Measurements from ENCODE around the gene ORC2. TPM values are rescaled to one million over a fixed set of nuclear protein-coding genes. Genes with fewer than 3 reads are reported as not detected.
"Not testable (repeated sequence)": the region's sequence is repeated elsewhere in the genome, so short reads cannot be mapped to it uniquely, and the experiment has no call there.

ORC2 gene
- total RNA-seq, 1 donor from 2014 or later: 25.5 TPM

DNA sequence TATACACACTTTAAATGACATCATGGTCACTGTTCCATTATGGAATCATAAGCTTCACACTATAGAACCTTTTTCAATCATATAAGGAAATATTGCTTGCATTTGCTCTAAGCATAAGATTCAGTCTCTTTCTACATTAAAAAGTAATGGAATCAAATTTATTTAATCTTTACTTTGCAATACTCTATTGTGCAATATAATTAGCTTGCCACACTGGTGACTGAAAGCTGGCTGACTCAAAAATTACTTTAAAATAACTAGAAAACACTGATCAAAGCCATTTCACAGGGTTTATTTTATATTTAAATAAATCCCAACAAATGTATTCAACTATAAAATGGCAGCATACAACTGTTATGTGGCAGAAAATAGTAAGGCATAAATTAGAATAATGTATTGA lies 13.2 kb upstream of the ORC2 start:
- H3K9ac ChIP-seq (ENCODE audit: low read length): no peak overlapping the region
- no peak for FAIRE-seq
- no peaks in the 10 kb centered on the region for H4K20me1 ChIP-seq (ENCODE audit: insufficient read depth, low read length)
- peaks cover 14% of the 10 kb centered on the region for H3K36me3 ChIP-seq (ENCODE audit: insufficient read depth, low read length)
- no peaks in the 10 kb centered on the region for H3K9me3 ChIP-seq (ENCODE audit: insufficient read depth, low read depth, low read length)
- Mint-ChIP-seq H3K9me3 (ENCODE audit: unreplicated experiment) (no peaks in the 10 kb centered on the region), H3K4me3 (ENCODE audit: unreplicated experiment) (no peak overlapping the region), H3K4me1 (ENCODE audit: low read depth, unreplicated experiment) (peaks cover 4% of the 10 kb centered on the region), H3K27ac (ENCODE audit: unreplicated experiment) (no peak overlapping the region), H3K36me3 (ENCODE audit: low read depth, unreplicated experiment) (no peaks in the 10 kb centered on the region), H3K27me3 (ENCODE audit: low read depth, unreplicated experiment) (no peaks in the 10 kb centered on the region)
- no peak for DNase-seq (ENCODE audit: low read depth)
- H3K4me2 ChIP-seq (ENCODE audit: low read length): no peak overlapping the region
- H3K79me2 ChIP-seq (ENCODE audit: insufficient read depth, low read length): no peaks in the 10 kb centered on the region
- H3K27me3 ChIP-seq (ENCODE audit: insufficient read depth, low read length): no peaks in the 10 kb centered on the region
- TF ChIP-seq, protein P1, sequence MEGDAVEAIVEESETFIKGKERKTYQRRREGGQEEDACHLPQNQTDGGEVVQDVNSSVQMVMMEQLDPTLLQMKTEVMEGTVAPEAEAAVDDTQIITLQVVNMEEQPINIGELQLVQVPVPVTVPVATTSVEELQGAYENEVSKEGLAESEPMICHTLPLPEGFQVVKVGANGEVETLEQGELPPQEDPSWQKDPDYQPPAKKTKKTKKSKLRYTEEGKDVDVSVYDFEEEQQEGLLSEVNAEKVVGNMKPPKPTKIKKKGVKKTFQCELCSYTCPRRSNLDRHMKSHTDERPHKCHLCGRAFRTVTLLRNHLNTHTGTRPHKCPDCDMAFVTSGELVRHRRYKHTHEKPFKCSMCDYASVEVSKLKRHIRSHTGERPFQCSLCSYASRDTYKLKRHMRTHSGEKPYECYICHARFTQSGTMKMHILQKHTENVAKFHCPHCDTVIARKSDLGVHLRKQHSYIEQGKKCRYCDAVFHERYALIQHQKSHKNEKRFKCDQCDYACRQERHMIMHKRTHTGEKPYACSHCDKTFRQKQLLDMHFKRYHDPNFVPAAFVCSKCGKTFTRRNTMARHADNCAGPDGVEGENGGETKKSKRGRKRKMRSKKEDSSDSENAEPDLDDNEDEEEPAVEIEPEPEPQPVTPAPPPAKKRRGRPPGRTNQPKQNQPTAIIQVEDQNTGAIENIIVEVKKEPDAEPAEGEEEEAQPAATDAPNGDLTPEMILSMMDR (IDR thresholded peaks at IDR 0.05; ENCODE audit: insufficient read depth, low read depth, low read length): no peak
- TF ChIP-seq EZH2 (IDR thresholded peaks at IDR 0.05; ENCODE audit: insufficient read depth, low read length): no peak
- H2AFZ ChIP-seq (ENCODE audit: low read depth, low read length): no peak overlapping the region
- H3K4me3 ChIP-seq (ENCODE audit: insufficient read depth, low read depth, low read length): no peak overlapping the region
- no peak overlapping the region for H3K27ac ChIP-seq (ENCODE audit: low read depth, low read length)
- no peaks in the 10 kb centered on the region for H3K4me1 ChIP-seq (ENCODE audit: insufficient read depth, low read length)

DNA sequence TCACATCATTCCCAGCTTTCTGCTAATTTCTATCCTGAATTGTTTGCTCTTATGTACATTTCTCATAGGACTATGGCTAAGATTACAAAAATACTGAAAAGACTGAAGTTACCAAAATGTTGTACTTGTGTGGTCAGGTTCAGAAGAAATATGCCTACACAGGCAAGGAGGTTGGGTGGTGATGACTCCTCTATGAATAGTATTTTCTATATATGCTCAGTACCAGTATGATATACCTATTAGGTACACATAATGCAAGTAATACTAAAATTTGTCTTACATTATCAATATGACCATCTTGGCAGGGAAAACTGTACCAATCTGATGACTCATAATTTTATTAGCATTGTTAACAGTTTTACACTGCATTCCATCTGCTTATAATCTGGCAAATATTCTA lies 12.2 kb upstream of the ORC2 start:
- no peaks in the 10 kb centered on the region for H3K79me2 ChIP-seq (ENCODE audit: insufficient read depth, low read length)
- H4K20me1 ChIP-seq (ENCODE audit: insufficient read depth, low read length): no peaks in the 10 kb centered on the region
- no peak for TF ChIP-seq EZH2 (IDR thresholded peaks at IDR 0.05; ENCODE audit: insufficient read depth, low read length)
- Mint-ChIP-seq H3K4me3 (ENCODE audit: unreplicated experiment) (no peak overlapping the region), H3K27ac (ENCODE audit: unreplicated experiment) (no peak overlapping the region), H3K36me3 (ENCODE audit: low read depth, unreplicated experiment) (no peaks in the 10 kb centered on the region), H3K27me3 (ENCODE audit: low read depth, unreplicated experiment) (no peaks in the 10 kb centered on the region), H3K4me1 (ENCODE audit: low read depth, unreplicated experiment) (peaks cover 4% of the 10 kb centered on the region), H3K9me3 (ENCODE audit: unreplicated experiment) (no peaks in the 10 kb centered on the region)
- H3K9me3 ChIP-seq (ENCODE audit: insufficient read depth, low read depth, low read length): no peaks in the 10 kb centered on the region
- no peak overlapping the region for H3K27ac ChIP-seq (ENCODE audit: low read depth, low read length)
- no peak overlapping the region for H2AFZ ChIP-seq (ENCODE audit: low read depth, low read length)
- no peak for DNase-seq (ENCODE audit: low read depth)
- no peaks in the 10 kb centered on the region for H3K4me1 ChIP-seq (ENCODE audit: insufficient read depth, low read length)
- H3K4me2 ChIP-seq (ENCODE audit: low read length): no peak overlapping the region
- no peaks in the 10 kb centered on the region for H3K27me3 ChIP-seq (ENCODE audit: insufficient read depth, low read length)
- FAIRE-seq: no peak
- H3K9ac ChIP-seq (ENCODE audit: low read length): no peak overlapping the region
- H3K4me3 ChIP-seq (ENCODE audit: insufficient read depth, low read depth, low read length): no peak overlapping the region
- peaks cover 4% of the 10 kb centered on the region for H3K36me3 ChIP-seq (ENCODE audit: insufficient read depth, low read length)

DNA sequence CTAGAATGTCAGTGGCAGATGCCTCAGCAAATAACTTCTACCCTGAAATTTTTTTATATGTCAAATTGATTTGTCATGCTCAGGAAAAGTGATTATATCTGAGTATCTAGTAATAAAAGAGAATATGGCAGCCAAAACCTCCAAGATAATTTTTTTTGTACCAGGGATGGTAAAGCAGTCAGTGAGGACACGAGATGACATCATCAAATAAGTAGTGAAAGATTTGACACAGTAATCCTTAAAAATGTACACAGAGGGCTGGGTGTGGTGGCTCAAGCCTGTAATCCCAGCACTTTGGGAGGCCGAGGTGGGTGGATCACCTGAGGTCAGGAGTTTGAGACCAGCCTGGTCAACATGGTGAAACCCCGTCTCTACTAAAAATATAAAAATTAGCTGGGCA lies 6.6 kb upstream of the ORC2 start:
- not testable (repeated sequence) for H3K27me3 Mint-ChIP-seq (ENCODE audit: low read depth, unreplicated experiment); FAIRE-seq; H3K9me3 ChIP-seq (ENCODE audit: insufficient read depth, low read depth, low read length); H2AFZ ChIP-seq (ENCODE audit: low read depth, low read length); H3K36me3 ChIP-seq (ENCODE audit: insufficient read depth, low read length); H3K4me1 ChIP-seq (ENCODE audit: insufficient read depth, low read length); H3K9me3 Mint-ChIP-seq (ENCODE audit: unreplicated experiment); H3K79me2 ChIP-seq (ENCODE audit: insufficient read depth, low read length); H3K4me3 ChIP-seq (ENCODE audit: insufficient read depth, low read depth, low read length); H3K4me3 Mint-ChIP-seq (ENCODE audit: unreplicated experiment); H3K4me2 ChIP-seq (ENCODE audit: low read length); H3K27ac ChIP-seq (ENCODE audit: low read depth, low read length); H4K20me1 ChIP-seq (ENCODE audit: insufficient read depth, low read length); H3K9ac ChIP-seq (ENCODE audit: low read length); H3K27ac Mint-ChIP-seq (ENCODE audit: unreplicated experiment); H3K27me3 ChIP-seq (ENCODE audit: insufficient read depth, low read length); DNase-seq (ENCODE audit: low read depth); H3K36me3 Mint-ChIP-seq (ENCODE audit: low read depth, unreplicated experiment)
- H3K4me1 Mint-ChIP-seq (ENCODE audit: low read depth, unreplicated experiment): peaks cover 13% of the 10 kb centered on the region

DNA sequence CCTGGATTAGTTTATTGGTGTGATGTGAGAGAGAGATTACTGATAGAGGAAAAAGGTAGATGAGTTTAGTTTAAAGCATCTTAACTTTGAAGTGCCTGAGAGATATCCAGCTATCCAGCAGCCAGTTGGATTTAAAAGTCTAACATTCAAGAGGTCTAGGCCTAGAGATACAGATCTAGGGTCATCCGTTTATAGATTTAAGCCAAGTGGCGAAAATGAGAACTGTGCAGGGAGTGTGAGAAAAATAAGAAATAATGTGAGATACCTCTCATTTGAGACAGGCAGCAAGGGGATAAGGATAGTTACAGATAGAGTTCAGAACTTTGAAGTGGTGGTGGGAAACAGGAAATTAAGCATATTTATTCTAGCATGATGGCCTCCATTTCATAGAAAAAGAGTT lies 5.3 kb upstream of the ORC2 start:
- Mint-ChIP-seq H3K4me3 (ENCODE audit: unreplicated experiment) (no peak overlapping the region), H3K27me3 (ENCODE audit: low read depth, unreplicated experiment) (no peaks in the 10 kb centered on the region), H3K4me1 (ENCODE audit: low read depth, unreplicated experiment) (peaks cover 16% of the 10 kb centered on the region), H3K9me3 (ENCODE audit: unreplicated experiment) (no peaks in the 10 kb centered on the region), H3K27ac (ENCODE audit: unreplicated experiment) (no peak overlapping the region), H3K36me3 (ENCODE audit: low read depth, unreplicated experiment) (no peaks in the 10 kb centered on the region)
- Histone ChIP-seq H4K20me1 (ENCODE audit: insufficient read depth, low read length) (no peaks in the 10 kb centered on the region), H3K27ac (ENCODE audit: low read depth, low read length) (no peak overlapping the region), H3K27me3 (ENCODE audit: insufficient read depth, low read length) (no peaks in the 10 kb centered on the region), H3K36me3 (ENCODE audit: insufficient read depth, low read length) (no peaks in the 10 kb centered on the region), H3K4me3 (ENCODE audit: insufficient read depth, low read depth, low read length) (no peak overlapping the region), H2AFZ (ENCODE audit: low read depth, low read length) (no peak overlapping the region), H3K9ac (ENCODE audit: low read length) (no peak overlapping the region), H3K9me3 (ENCODE audit: insufficient read depth, low read depth, low read length) (no peaks in the 10 kb centered on the region), H3K4me2 (ENCODE audit: low read length) (no peak overlapping the region), H3K4me1 (ENCODE audit: insufficient read depth, low read length) (peaks cover 6% of the 10 kb centered on the region), H3K79me2 (ENCODE audit: insufficient read depth, low read length) (peaks cover 11% of the 10 kb centered on the region)
- DNase-seq (ENCODE audit: low read depth): no peak
- TF ChIP-seq, protein P1 (IDR thresholded peaks at IDR 0.05; ENCODE audit: insufficient read depth, low read depth, low read length): no peak
- TF ChIP-seq EZH2 (IDR thresholded peaks at IDR 0.05; ENCODE audit: insufficient read depth, low read length): no peak
- no peak for FAIRE-seq

Measured in astrocyte (in vitro differentiated cells and primary cell).